Mucosa of rectum (tissue), 2 donors: ENCODE measurements around the gene IL23R.
A peak's percentile ranks its signal among the peaks of the same experiment; 100 is the strongest.
"Not testable (repeated sequence)": the region's sequence is repeated elsewhere in the genome, so short reads cannot be mapped to it uniquely, and the experiment has no call there.

Source experiments
- H3K27ac ChIP-seq, 2 donors: one replicate each; pipeline ENCODE4 v1.7.0; 2013; ENCODE audit warnings: inconsistent platforms in 2 of 2, low read depth in 2 of 2, low read length in 2 of 2
- H3K27me3 ChIP-seq, 2 donors: one replicate each; pipeline ENCODE4 v1.7.0; 2013; ENCODE audit warnings: low read length in 2 of 2; ENCODE audit not compliant: control insufficient read depth in 2 of 2, insufficient read depth in 2 of 2
- H3K36me3 ChIP-seq, 2 donors: one replicate each; pipeline ENCODE4 v1.7.0; 2013; ENCODE audit warnings: low read length in 2 of 2; ENCODE audit not compliant: control insufficient read depth in 2 of 2, insufficient read depth in 2 of 2
- H3K4me1 ChIP-seq, 2 donors: one replicate each; pipeline ENCODE4 v1.7.0; 2013; ENCODE audit warnings: low read length in 2 of 2, mild to moderate bottlenecking in 1 of 2; ENCODE audit not compliant: control insufficient read depth in 2 of 2, insufficient read depth in 2 of 2
- H3K4me3 ChIP-seq, 2 donors: one replicate each; pipeline ENCODE4 v1.7.0; 2013; ENCODE audit warnings: low read length in 2 of 2
- H3K9ac ChIP-seq, 2 donors: one replicate each; pipeline ENCODE4 v1.7.0; 2013; ENCODE audit warnings: low read length in 2 of 2, low read depth in 1 of 2, mild to moderate bottlenecking in 1 of 2
- H3K9me3 ChIP-seq, 2 donors: one replicate each; pipeline ENCODE4 v1.7.0; 2013; ENCODE audit warnings: low read length in 2 of 2; ENCODE audit not compliant: control insufficient read depth in 2 of 2
- donor health status: healthy.
- donor health status: Normal muscosa, but diverticular disease.

IL23R gene

DNA sequence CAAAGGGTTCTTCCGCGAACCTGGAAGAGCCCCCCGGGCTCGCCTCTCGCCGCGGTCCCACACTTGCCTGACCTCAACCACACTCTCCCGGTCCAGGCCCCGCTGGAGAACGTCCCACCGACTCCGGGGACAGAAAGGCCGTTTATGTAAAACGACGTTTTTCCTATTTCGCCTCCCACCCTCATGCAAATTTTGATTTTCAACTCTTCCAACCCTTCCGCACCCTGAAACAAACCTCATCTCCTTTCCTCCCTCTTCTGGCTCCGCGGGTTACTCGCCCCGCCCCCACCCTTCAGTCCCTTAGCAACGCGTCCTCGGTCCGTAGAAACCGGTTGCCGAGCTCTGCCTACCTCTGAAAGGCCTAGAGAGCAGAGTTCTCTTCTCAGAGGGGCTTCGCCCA lies 31.6 kb upstream of the IL23R start, which contains the start of gene C1orf141:
Gene C1orf141 (minus strand): TSS at position 276 of the 400 bp plus-strand sequence. CDS start 7,730 bp downstream, outside the sequence.
- Histone ChIP-seq H3K4me3 (peak within 1 kb of the TSS in 1 of 2 donors; percentile 51), H3K27ac (no peak within 1 kb of the TSS), H3K9ac (peak within 1 kb of the TSS in 1 of 2 donors; percentile 29), H3K9me3 (no peaks in the 10 kb centered on the region), H3K4me1 (peaks cover 20 to 32% of the 10 kb centered on the region in 2 donors), H3K36me3 (no peaks in the 10 kb centered on the region), H3K27me3 (no peaks in the 10 kb centered on the region)

- Histone ChIP-seq H3K4me1 (peaks cover 23 to 39% of the 10 kb centered on the region in 2 donors), H3K9me3 (no peaks in the 10 kb centered on the region), H3K9ac (peak overlapping the region in 1 of 2 donors; percentile 29), H3K27me3 (no peaks in the 10 kb centered on the region), H3K27ac (no peak overlapping the region), H3K36me3 (no peaks in the 10 kb centered on the region), H3K4me3 (no peak overlapping the region)
Measured at GRCh38 chr1:67135354-67135753, 30.9 kb upstream of the IL23R start.

- Histone ChIP-seq H3K4me3 (peak overlapping the region; percentile 35 to 45), H3K4me1 (peaks cover 23 to 40% of the 10 kb centered on the region in 2 donors), H3K27ac (peak overlapping the region; percentile 71 to 82), H3K36me3 (no peaks in the 10 kb centered on the region), H3K9ac (no peak overlapping the region), H3K27me3 (no peaks in the 10 kb centered on the region), H3K9me3 (no peaks in the 10 kb centered on the region)
Measured at GRCh38 chr1:67137307-67137753, 28.9 kb upstream of the IL23R start.

DNA sequence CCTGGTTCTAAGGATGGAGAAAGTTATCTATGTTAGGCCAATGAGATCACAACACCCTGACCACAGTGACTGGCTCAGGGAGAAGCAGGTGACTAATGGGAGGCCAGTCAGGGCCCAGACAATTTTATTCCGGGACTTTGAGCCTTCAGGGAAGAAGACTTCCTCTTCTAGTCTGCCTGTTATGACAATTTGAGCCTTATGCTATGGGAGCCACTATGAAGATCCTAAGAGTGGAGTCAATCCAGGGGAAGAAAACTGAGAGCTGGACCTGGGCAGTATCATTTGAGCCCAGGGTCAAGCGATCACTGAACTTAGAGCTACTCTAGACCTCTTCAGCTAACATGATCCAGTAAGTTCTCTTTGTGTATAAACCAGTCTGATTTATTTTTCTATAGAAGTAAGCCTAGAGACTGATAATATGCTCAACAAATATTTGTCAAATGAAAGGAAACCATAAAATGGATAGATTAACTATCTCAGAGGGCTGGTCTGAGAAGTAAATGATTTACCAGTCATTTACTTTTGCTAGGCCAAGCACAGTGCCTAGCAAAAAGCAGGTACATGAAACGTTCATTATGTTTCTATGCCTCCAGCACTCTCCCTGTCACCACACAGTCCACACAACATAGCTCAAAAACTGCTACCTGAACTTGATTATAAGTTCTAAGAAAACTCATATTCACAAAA lies 27.3 kb upstream of the IL23R start:
- Histone ChIP-seq H3K27ac (peak overlapping the region; percentile 71 to 86), H3K9ac (peak overlapping the region in 1 of 2 donors; percentile 41), H3K27me3 (no peaks in the 10 kb centered on the region), H3K36me3 (no peaks in the 10 kb centered on the region), H3K4me1 (peaks cover 23 to 40% of the 10 kb centered on the region in 2 donors), H3K4me3 (peak overlapping the region; percentile 51 to 53), H3K9me3 (no peaks in the 10 kb centered on the region)

DNA sequence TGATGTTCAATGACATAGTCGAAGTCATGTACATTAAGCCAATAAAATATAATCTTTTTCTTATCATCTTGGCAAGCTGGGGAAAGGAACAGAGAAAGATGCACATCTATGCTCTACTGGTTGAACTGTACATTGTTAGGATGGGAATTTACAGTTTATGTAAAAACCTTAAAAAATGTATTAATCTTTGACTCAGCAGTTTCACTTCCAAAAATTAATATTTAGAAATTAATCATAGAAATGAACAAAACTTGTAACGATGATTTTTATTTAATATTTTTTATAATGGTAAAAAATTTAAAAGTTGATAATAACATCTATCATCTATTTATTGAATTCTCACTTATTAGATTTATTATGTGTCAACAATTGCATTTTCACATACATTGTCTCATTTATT lies 25.8 kb upstream of the IL23R start:
- H3K4me1 ChIP-seq, result peaks cover 23 to 35% of the 10 kb centered on the region in 2 donors
- no peaks in the 10 kb centered on the region for H3K9me3 ChIP-seq
- no peak overlapping the region for H3K4me3 ChIP-seq
- H3K36me3 ChIP-seq, result no peaks in the 10 kb centered on the region
- no peaks in the 10 kb centered on the region for H3K27me3 ChIP-seq
- no peak overlapping the region for H3K9ac ChIP-seq
- no peak overlapping the region for H3K27ac ChIP-seq

- not testable (repeated sequence) for H3K9me3 ChIP-seq, H3K9ac ChIP-seq, H3K27me3 ChIP-seq, H3K27ac ChIP-seq, H3K36me3 ChIP-seq, H3K4me3 ChIP-seq
- H3K4me1 ChIP-seq, result peaks cover 21 to 27% of the 10 kb centered on the region in 2 donors
Measured at GRCh38 chr1:67141832-67142231, 24.4 kb upstream of the IL23R start.

DNA sequence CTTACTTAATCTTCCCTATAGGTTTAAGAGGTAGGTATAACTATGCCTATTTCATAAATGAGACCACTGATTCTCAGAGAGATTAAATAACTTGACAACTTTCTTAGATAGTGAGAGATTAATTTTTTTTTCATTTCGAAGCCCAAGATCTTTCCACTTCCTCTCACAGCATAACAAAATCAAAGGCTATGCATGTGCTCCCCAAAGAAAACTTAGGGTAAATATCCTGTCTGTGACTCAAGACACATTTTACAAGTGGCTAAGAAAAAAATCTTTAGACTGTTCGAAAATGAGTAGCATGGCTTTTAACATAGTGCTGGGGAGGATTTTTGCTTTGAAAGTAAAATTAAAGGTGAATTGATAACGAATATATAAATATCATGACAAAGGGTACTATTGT lies 23.3 kb upstream of the IL23R start:
- Histone ChIP-seq H3K4me1 (peaks cover 12 to 18% of the 10 kb centered on the region in 2 donors), H3K9me3 (no peaks in the 10 kb centered on the region), H3K36me3 (no peaks in the 10 kb centered on the region), H3K27me3 (no peaks in the 10 kb centered on the region), H3K27ac (no peak overlapping the region), H3K4me3 (no peak overlapping the region), H3K9ac (no peak overlapping the region)

- H3K4me1 ChIP-seq, result peaks cover 9 to 16% of the 10 kb centered on the region in 2 donors
- no peaks in the 10 kb centered on the region for H3K27me3 ChIP-seq
- H3K9me3 ChIP-seq, result no peaks in the 10 kb centered on the region
- no peak overlapping the region for H3K9ac ChIP-seq
- H3K36me3 ChIP-seq, result no peaks in the 10 kb centered on the region
- no peak overlapping the region for H3K27ac ChIP-seq
- no peak overlapping the region for H3K4me3 ChIP-seq
Measured at GRCh38 chr1:67143966-67144365, 22.3 kb upstream of the IL23R start.

DNA sequence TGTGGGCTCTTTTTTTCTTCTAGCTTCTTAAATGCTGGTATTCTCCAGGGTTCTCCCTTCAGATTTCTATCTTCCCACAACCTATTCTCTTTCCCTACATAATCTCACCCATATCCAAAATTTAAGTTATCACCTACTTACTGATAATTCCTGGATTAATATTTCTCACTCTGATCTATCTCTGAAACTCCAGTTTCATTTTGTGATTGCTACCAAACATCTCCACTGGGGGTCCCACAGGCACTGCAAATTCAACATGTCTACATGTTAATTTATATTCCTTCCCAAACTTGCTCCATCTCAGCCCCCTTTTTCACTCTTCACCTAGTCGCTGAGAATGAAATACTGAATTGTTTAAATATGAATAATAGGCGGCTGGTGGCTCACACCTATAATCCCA lies 21.6 kb upstream of the IL23R start:
- Histone ChIP-seq H3K4me3 (no peak overlapping the region), H3K9me3 (no peaks in the 10 kb centered on the region), H3K36me3 (no peaks in the 10 kb centered on the region), H3K9ac (no peak overlapping the region), H3K4me1 (peaks cover 10 to 14% of the 10 kb centered on the region in 2 donors), H3K27ac (no peak overlapping the region), H3K27me3 (no peaks in the 10 kb centered on the region)

GRCh38 chr1:67146101-67146500 lies 20.2 kb upstream of the IL23R start:
- H3K9me3 ChIP-seq, result no peaks in the 10 kb centered on the region
- no peaks in the 10 kb centered on the region for H3K36me3 ChIP-seq
- no peak overlapping the region for H3K9ac ChIP-seq

More at GRCh38 chr1:67146101-67146500, 20.2 kb upstream of the IL23R start:
- Histone ChIP-seq H3K27ac (no peak overlapping the region), H3K4me3 (no peak overlapping the region), H3K4me1 (peaks cover 7% of the 10 kb centered on the region in 2 donors), H3K27me3 (no peaks in the 10 kb centered on the region)
